NCI-H2081 treated with DMSO at 0.1 percent for 48 hours (cell line): ENCODE results near the gene MOV10L1.
"Not testable (repeated sequence)": the region's sequence is repeated elsewhere in the genome, so short reads cannot be mapped to it uniquely, and the experiment has no call there.

Source experiments
- DNase-seq: peaks from one replicate; lab custom pipeline; 2025; lab: John Stamatoyannopoulos, UW

The MOV10L1 gene

GRCh38 chr22:50078246-50078645 is 11.6 kb upstream of the MOV10L1 start:
- DNase-seq = no peak

- DNase-seq = no peak
These were observed 11.0 kb upstream of the MOV10L1 start for GRCh38 chr22:50078761-50079160.

GRCh38 chr22:50080077-50080465 is 9.7 kb upstream of the MOV10L1 start:
- DNase-seq = no peak

GRCh38 chr22:50081426-50082196 is 8.2 kb upstream of the MOV10L1 start:
- DNase-seq = no peak

DNA sequence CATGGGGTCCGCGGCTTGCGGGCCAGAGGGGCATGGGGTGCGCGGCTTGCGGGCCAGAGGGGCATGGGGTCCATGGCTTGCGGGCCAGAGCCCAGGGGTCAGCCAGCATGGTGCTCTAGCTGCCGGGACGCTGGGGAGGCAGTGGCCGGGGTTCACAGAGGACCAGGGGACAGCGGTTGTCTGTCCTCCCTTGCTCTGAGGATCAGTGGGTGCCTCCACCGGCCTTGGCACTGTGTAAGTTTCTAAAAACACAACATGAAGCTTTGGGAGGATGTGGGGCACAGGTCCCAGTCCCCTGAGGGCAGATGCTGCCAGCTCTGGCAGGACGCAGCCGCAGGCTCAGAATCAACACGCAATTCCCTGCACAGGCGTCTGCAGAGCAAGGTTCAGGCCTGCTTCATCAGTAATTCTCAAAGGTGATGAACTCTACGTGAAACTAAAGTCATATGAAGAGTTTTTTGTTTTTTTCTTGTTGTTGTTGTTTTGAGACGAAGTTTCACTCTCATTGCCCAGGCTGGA is 7.5 kb upstream of the MOV10L1 start:
- no peak for DNase-seq

DNA sequence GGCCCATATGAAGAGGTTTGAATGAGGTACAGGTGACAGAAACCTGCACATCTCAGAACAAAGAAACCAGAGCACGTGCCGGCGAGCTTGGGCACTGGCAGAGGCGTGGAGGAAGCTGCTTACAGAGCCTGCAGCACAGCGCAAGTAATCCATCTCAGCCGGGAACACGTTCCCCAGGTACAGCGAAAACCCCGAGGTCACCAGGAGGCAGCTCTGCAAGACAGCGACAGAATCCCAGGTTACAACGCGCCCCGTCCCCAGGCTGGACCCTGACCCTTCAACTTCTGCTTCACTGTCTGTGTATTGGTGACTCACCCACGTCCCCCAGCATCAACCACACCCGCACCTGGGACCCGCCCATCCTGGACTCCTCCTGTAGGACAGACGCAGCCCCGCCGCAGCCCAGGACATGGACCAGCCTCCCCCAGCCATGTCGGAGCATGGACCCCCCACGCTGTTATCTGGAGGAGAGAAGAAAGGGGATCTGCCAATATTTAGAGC is 6.8 kb upstream of the MOV10L1 start:
- DNase-seq = no peak

- DNase-seq = no peak
These were observed 6.2 kb upstream of the MOV10L1 start for GRCh38 chr22:50083462-50084079.

- no peak for DNase-seq
These were observed 5.7 kb upstream of the MOV10L1 start for GRCh38 chr22:50084080-50084477.

DNA sequence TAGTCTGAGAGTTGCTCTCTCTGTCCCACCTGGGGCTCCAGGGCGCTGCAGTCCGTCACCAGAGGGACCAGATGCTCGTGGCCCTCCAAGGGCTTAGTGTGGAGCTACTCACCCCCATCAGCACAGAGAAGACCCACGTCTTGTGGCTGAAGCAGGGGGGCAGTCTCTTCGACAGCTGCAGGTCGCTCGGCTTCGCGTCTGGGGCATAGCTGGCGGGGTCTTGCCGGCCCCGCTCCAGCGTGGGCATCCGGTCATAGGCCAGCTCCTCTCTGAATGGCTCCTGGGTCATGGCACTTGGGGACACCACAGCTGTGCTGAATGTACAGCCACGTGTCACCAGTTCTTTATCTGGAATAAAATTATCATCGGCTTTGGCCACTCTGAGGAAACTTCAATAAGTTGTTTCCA is 5.2 kb upstream of the MOV10L1 start:
- DNase-seq = no peak

DNA sequence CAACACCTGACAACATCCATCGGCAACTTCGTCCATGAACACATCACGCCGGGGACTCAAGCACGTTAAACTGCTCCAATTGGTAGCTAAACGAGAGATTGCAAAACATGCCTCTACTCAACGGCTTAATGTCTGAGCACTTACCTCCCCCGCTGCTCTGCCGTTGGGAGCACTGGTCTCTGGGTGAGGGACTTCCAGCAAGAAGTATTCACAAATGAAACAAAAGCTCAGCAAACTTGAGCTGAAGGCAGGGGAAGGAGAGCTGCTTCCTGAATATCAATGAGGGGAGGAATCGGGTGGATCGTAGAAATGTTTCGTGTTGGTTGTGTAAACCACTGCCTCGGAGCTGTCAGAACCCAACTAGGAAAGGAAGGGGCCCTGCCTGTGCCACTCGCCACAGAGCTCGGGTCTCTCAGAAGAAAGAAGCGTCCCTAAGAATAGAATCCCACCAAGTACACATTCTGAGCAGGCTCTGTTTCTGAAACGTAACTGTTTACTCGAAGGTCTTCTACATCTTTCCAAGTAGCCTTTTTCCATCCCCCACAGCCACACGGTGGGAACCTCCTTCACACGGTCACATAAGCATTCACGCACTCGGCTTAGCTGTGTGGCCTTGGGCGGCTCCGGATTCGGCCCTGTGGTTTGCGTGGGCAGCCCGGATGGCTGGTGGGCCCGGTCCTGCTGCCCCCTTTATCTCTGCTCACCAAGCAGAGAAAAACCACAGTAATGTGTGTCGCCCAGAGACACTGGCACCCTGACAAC is 4.4 kb upstream of the MOV10L1 start, which contains the start of gene MLC1:
Gene MLC1, minus strand, starts transcription at position 216 of the 762 bp plus-strand sequence. CDS start 524 bp downstream, outside the sequence.
- no peak for DNase-seq

GRCh38 chr22:50086526-50086925 is 3.3 kb upstream of the MOV10L1 start:
- no peak for DNase-seq

GRCh38 chr22:50086975-50087374 is 2.8 kb upstream of the MOV10L1 start:
- DNase-seq = not testable (repeated sequence)

DNA sequence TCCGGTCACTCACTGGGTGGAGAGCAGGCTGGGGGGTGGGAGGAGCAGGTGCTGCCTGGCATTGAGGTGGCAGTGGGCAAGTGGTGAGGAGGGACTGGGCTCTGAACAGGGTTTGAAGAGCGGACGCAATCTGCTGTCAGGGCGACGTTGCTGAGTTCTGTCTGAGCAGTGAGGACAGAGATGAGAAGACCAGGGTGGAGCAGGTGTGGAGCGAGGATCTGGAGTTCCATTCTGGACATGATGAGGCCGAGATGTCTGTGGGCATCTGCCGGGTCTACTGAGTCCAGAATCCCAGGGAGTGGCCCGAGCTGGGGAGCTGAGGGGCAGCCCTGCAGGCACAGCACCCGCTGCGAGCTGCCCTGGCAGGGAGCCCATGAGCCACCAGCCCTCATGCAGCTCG is 2.2 kb upstream of the MOV10L1 start:
- no peak for DNase-seq

- no peak for DNase-seq
These were observed 1.7 kb upstream of the MOV10L1 start for GRCh38 chr22:50088096-50088495.

GRCh38 chr22:50089231-50089630 is 575 bp upstream of the MOV10L1 start:
- no peak for DNase-seq

- DNase-seq = no peak
These were observed 557 bp downstream of the MOV10L1 start for GRCh38 chr22:50090412-50090714.

GRCh38 chr22:50091092-50091768 is 1.4 kb downstream of the MOV10L1 start:
- no peak for DNase-seq

DNA sequence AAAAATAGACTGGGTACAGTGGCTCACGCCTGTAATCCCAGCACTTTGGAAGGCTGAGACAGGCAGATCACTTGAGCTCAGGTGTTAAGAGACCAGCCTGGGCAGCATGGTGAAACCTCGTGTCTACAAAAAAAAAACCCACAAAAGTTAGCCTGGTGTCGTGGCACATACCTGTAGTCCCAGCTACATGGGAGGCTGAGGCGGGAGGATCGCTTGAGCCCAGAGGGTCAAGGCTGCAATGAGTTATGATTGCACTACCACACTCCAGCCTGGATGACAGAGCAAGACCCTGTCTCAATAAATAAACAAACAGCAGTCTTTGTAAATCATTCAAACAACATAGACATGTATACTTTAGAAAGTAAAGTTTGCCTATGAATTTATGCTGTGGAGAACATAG is 2.5 kb downstream of the MOV10L1 start:
- no peak for DNase-seq

- DNase-seq = no peak
These were observed 8.2 kb downstream of the MOV10L1 start for GRCh38 chr22:50098052-50098451.

- no peak for DNase-seq
These were observed 12.2 kb downstream of the MOV10L1 start for GRCh38 chr22:50101870-50102565.

- no peak for DNase-seq
These were observed 13.1 kb downstream of the MOV10L1 start for GRCh38 chr22:50102946-50103345.
